ENCODE data around the gene FNDC5.

DNA sequence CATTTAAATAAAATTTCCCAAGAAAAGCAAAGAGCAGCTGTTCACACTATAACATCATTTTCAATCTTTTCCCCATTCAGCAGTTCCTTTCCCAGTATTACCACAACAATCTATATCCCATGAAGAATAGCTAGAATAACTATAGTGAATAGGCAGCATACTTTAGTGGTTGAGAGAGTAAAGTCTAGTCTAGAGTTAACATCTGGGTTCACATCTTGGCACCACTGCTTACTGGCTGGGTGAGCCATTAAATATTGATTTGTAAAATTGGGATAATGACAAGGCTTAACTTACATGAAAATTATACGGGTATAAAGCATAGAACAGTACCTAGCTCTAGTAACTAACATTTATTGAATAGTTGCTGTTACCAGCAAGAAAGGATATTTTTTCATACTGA, 38.8 kb downstream of the FNDC5 start:
- TF ChIP-seq, protein P1, sequence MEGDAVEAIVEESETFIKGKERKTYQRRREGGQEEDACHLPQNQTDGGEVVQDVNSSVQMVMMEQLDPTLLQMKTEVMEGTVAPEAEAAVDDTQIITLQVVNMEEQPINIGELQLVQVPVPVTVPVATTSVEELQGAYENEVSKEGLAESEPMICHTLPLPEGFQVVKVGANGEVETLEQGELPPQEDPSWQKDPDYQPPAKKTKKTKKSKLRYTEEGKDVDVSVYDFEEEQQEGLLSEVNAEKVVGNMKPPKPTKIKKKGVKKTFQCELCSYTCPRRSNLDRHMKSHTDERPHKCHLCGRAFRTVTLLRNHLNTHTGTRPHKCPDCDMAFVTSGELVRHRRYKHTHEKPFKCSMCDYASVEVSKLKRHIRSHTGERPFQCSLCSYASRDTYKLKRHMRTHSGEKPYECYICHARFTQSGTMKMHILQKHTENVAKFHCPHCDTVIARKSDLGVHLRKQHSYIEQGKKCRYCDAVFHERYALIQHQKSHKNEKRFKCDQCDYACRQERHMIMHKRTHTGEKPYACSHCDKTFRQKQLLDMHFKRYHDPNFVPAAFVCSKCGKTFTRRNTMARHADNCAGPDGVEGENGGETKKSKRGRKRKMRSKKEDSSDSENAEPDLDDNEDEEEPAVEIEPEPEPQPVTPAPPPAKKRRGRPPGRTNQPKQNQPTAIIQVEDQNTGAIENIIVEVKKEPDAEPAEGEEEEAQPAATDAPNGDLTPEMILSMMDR (conservative IDR thresholded peaks at IDR 0.05; ENCODE audit: low read length): no peak
- no peak for TF ChIP-seq EZH2phosphoT487 (IDR thresholded peaks at IDR 0.05; ENCODE audit: borderline replicate concordance)

Measured in Loucy (cell line).